Keratinocyte (primary cell): ENCODE data around the gene OR56A3. TPM values are rescaled to one million over a fixed set of nuclear protein-coding genes. Genes with fewer than 3 reads are reported as not detected.

ENCODE experiments used
- DNase-seq: peaks from one replicate; pipeline ENCODE4 v3.0.0-alpha.2; 2011; ENCODE audit warnings: low read depth, missing footprints, low spot score
- FAIRE-seq: peaks from 2 replicates; lab custom pipeline; 2011; peaks lifted over from hg19 to GRCh38; lab: Jason Lieb, UNC
- H2AFZ ChIP-seq: 2 replicates; pipeline ENCODE4 v1.6.0; 2012; ENCODE audit warnings: low read length, control low read depth, inconsistent platforms; ENCODE audit not compliant: control insufficient read depth
- H3K27ac ChIP-seq: 2 replicates; pipeline ENCODE4 v1.5.1; 2011; ENCODE audit warnings: low read length; ENCODE audit not compliant: control insufficient read depth, insufficient read depth
- H3K27me3 ChIP-seq: 3 replicates; pipeline ENCODE4 v1.6.0; 2011; ENCODE audit warnings: low read length; ENCODE audit not compliant: control insufficient read depth, insufficient read depth; ENCODE audit errors: extremely low read depth
- H3K36me3 ChIP-seq, 2 experiments: 2 replicates in 1 of 2; 3 replicates in 1 of 2; pipeline ENCODE4 v1.5.1; 2011; ENCODE audit warnings: low read length in 2 of 2, mild to moderate bottlenecking in 1 of 2; ENCODE audit not compliant: control insufficient read depth in 2 of 2, insufficient read depth in 2 of 2; ENCODE audit errors: extremely low read depth in 1 of 2
- H3K4me1 ChIP-seq: 3 replicates; pipeline ENCODE4 v1.5.1; 2011; ENCODE audit warnings: low read length; ENCODE audit not compliant: control insufficient read depth, insufficient read depth; ENCODE audit errors: extremely low read depth
- H3K4me2 ChIP-seq: 3 replicates; pipeline ENCODE4 v1.6.0; 2011; ENCODE audit warnings: low read depth, low read length; ENCODE audit not compliant: control insufficient read depth, insufficient read depth; ENCODE audit errors: extremely low read depth
- H3K4me3 ChIP-seq, 3 experiments: fragments of 200-600 bp in 1 of 3; sonication (generic) in 1 of 3; 2 replicates in 2 of 3; 3 replicates in 1 of 3; pipeline ENCODE4 v1.5.1; 2011 to 2016; ENCODE audit warnings: low read length in 3 of 3, mild to moderate bottlenecking in 3 of 3, control low read depth in 2 of 3, inconsistent platforms in 1 of 3, low read depth in 1 of 3, mixed read lengths in 1 of 3, mixed run types in 1 of 3, moderate library complexity in 1 of 3; ENCODE audit not compliant: control insufficient read depth in 2 of 3, insufficient read depth in 2 of 3; ENCODE audit errors: extremely low read depth in 1 of 3
- H3K79me2 ChIP-seq: 2 replicates; pipeline ENCODE4 v1.6.0; 2012; ENCODE audit warnings: low read length; ENCODE audit not compliant: control insufficient read depth, insufficient read depth
- H3K9ac ChIP-seq: 3 replicates; pipeline ENCODE4 v1.6.0; 2011; ENCODE audit warnings: low read length; ENCODE audit not compliant: control insufficient read depth, insufficient read depth; ENCODE audit errors: extremely low read depth
- H3K9me1 ChIP-seq: 3 replicates; pipeline ENCODE4 v1.6.0; 2011; ENCODE audit warnings: low read length; ENCODE audit not compliant: control insufficient read depth, insufficient read depth; ENCODE audit errors: extremely low read depth
- H3K9me3 ChIP-seq: 2 replicates; pipeline ENCODE4 v1.5.1; 2012; ENCODE audit warnings: low read depth, low read length; ENCODE audit not compliant: control insufficient read depth
- H4K20me1 ChIP-seq: 3 replicates; pipeline ENCODE4 v1.6.0; 2011; ENCODE audit warnings: low read length; ENCODE audit not compliant: control insufficient read depth, insufficient read depth; ENCODE audit errors: extremely low read depth
- CTCF ChIP-seq, 3 experiments: IDR thresholded peaks in 1 of 3; conservative IDR thresholded peaks in 1 of 3; optimal IDR thresholded peaks in 1 of 3; 2 replicates in 2 of 3; 3 replicates in 1 of 3; pipeline versions ENCODE3 to v1.5.1; 2011; ENCODE audit warnings: low read length in 3 of 3, mild to moderate bottlenecking in 3 of 3, moderate library complexity in 2 of 3, control low read depth in 1 of 3, inconsistent platforms in 1 of 3; ENCODE audit not compliant: insufficient read depth in 2 of 3; ENCODE audit errors: extremely low read depth in 1 of 3
- EZH2 ChIP-seq: IDR thresholded peaks from one replicate; pipeline ENCODE4 v1.6.1; 2012; ENCODE audit warnings: inconsistent platforms, mild to moderate bottlenecking, low read length, moderate library complexity
- dilution Hi-C: fragments of 300-500 bp; cut with MboI; formaldehyde crosslinking; loops from one replicate; pipeline ENCODE4 v1.7.0; 2020; ENCODE audit warnings: low sequenced_read_pairs; ENCODE audit not compliant: extremely low pct_ligation_motif_present
- polyA plus RNA-seq, 5 experiments: library from polyadenylated mRNA; depleted of rRNA in 3 of 5; stranded (reverse) in 3 of 5; stranded (forward) in 1 of 5; unstranded in 1 of 5; fragments of >200 nt; gene quantifications; 1 replicate in 1 of 5; 2 replicates in 3 of 5; 3 replicates in 1 of 5; pipeline versions ENCODE4 v1.2.1 to v1.2.3, GENCODE V29; 2011 to 2012; ENCODE audit warnings: missing spikeins in 2 of 5, low read depth in 1 of 5, low replicate concordance in 1 of 5

The OR56A3 gene
- polyA plus RNA-seq, 1 donor (not counting 4 experiments of a cell fraction or from before 2014, with no cell fraction given), result not detected

DNA sequence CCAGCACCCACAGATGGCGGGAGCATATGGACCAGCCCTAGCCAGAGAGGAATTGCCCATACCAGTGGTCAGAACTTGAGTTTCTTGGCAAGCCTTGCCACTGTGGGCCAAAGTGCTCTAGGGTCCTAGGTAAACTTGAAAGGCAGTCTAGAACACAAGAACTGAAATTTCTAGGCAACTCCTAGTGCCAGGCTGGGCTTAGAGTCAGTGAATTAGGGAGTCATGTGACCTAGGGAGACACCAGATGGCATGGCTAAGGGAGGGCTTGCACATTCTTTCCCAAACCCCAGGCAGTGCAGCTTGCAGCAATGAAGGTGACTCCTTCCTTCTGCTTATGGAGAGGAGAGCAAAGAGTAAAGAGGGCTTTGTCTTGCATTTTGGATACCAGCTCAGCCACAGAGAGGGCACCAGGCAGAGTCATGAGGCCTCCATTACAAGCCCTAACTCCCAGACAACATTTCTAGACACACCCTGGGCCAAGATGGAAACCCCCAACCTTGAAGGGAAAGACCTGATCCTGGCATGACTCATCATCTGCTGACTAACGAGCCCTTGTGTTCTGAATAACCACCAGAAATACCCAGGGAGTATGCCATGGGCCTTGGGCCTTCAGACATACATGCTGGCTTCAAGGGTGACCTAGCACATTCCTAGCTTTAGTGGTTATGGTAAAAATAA lies 19.2 kb upstream of the OR56A3 start:
- Histone ChIP-seq H3K4me2 (no peak overlapping the region), H2AFZ (peak overlapping the region; percentile 54), H3K9ac (no peak overlapping the region), H3K27ac (peak overlapping the region; percentile 73), H3K36me3 (no peaks in the 10 kb centered on the region), H3K4me1 (peaks cover 12% of the 10 kb centered on the region), H3K79me2 (no peaks in the 10 kb centered on the region), H3K9me1 (no peaks in the 10 kb centered on the region), H3K27me3 (no peaks in the 10 kb centered on the region), H4K20me1 (no peaks in the 10 kb centered on the region), H3K4me3 (no peak overlapping the region), H3K9me3 (no peaks in the 10 kb centered on the region)
- dilution Hi-C loops, result no loop called here
- TF ChIP-seq CTCF (optimal IDR thresholded peaks at IDR 0.05 in 1 of 3, IDR thresholded peaks at IDR 0.05 in 1 of 3, conservative IDR thresholded peaks at IDR 0.05 in 1 of 3; ENCODE audit: extremely low read depth in 1 of 3, insufficient read depth in 2 of 3, low read length in 3 of 3) (no peak), EZH2 (no peak)
- DNase-seq, result peak; percentile 61
- FAIRE-seq, result no peak

DNA sequence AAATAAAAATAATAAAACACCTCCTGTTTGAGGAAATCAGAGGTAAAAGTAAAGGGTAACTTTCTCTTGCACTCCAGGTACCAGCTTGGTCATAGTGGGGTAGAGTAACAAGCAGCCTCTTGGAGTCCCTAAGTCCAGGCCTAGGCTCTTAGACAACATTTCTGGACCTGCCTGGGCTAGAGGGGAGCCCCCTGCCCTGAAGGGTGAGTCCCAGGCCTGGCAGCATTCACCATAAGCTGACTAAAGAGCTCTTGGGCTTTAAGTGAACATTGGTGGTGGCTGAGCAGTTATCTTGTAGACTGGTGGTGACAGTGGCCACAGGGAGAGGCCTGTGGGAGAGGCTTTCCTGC lies 18.6 kb upstream of the OR56A3 start:
- H3K27ac ChIP-seq, result peak overlapping the region; percentile 73
- H3K79me2 ChIP-seq, result no peaks in the 10 kb centered on the region
- no peaks in the 10 kb centered on the region for H3K9me1 ChIP-seq
- no peak overlapping the region for H2AFZ ChIP-seq
- no peaks in the 10 kb centered on the region for H3K36me3 ChIP-seq
- no peak for TF ChIP-seq EZH2
- no peak for TF ChIP-seq CTCF (optimal IDR thresholded peaks at IDR 0.05 in 1 of 3, IDR thresholded peaks at IDR 0.05 in 1 of 3, conservative IDR thresholded peaks at IDR 0.05 in 1 of 3; ENCODE audit: extremely low read depth in 1 of 3, insufficient read depth in 2 of 3, low read length in 3 of 3)
- FAIRE-seq (no peak), DNase-seq (no peak)
- dilution Hi-C loops, result no loop called here
- H3K4me2 ChIP-seq, result no peak overlapping the region
- peaks cover 12% of the 10 kb centered on the region for H3K4me1 ChIP-seq
- H3K9ac ChIP-seq, result peak overlapping the region; percentile 15
- no peaks in the 10 kb centered on the region for H3K9me3 ChIP-seq
- H4K20me1 ChIP-seq, result no peaks in the 10 kb centered on the region
- H3K4me3 ChIP-seq, result no peak overlapping the region
- H3K27me3 ChIP-seq, result no peaks in the 10 kb centered on the region
